NCI-H146 treated with DMSO at 0.1 percent for 48 hours (cell line): ENCODE data around the gene OPALIN.

Experiments
- DNase-seq: peaks from one replicate; lab custom pipeline; 2025; ENCODE audit not compliant: unreplicated experiment; lab: John Stamatoyannopoulos, UW

Gene OPALIN

GRCh38 chr10:96374639-96374984 is 15.8 kb upstream of the OPALIN start:
- DNase-seq: no peak

DNA sequence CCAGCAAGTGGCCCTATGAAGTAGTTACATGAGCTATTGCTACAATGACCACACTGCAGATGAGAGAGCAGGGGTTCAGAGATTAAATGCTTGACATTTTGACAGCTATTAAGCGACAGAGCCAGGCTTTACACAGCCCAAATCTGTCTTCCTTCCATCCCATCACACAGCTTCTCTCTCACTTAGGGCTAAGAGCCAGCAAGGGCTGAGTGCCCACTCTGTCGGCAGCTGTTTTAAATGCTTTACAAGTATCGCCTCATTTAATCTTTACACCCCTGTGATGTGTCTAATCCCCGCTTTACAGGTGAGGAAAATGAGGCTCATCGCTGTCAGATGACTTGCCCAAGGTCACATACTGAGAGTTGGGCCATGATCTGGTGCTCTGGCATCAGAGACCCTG is 15.2 kb upstream of the OPALIN start:
- DNase-seq: no peak

DNA sequence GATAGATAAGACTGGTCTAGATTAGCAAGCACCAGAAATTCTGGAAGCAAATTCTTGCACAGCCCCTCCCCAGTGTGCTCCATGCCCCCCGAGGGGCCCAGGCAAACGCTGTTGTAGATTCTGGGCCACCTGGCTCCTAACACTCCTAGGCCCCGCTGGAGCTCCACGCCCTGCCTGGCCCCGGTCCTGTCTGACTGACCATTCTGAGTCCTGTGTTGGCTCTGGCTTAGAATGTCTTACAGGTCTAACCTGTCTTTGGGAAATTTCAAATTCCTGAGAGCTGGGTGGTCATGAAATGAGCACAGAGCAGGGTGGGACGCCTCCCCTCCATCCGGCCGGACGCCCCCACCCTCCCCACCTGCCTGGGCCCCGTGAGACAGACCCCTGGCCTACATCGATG is 12.6 kb upstream of the OPALIN start:
- no peak for DNase-seq

- peak; percentile 4 for DNase-seq
Measured at GRCh38 chr10:96370584-96371157, 11.9 kb upstream of the OPALIN start.

- no peak for DNase-seq
Measured at GRCh38 chr10:96369890-96370583, 11.2 kb upstream of the OPALIN start.

DNA sequence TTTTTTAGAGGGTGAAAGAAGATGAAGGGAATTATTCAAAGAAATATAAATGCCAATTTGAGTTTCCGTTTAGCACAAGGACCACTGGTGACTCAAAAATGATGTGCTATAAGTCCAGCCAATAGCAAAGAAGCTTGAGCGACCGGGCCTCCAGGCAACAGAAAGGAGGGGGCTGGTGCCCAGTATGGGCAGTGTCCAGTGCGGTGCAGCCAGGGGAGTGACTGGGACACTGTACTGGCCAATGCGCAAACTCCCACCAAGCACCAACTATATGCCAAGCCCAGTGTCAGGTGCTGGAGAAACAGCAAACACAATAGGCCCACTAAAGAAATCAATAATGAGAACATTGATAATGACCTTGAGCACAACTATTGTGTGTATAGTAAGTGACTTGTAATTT is 10.2 kb upstream of the OPALIN start:
- DNase-seq: no peak

GRCh38 chr10:96367470-96367869 is 8.7 kb upstream of the OPALIN start:
- DNase-seq: no peak

DNA sequence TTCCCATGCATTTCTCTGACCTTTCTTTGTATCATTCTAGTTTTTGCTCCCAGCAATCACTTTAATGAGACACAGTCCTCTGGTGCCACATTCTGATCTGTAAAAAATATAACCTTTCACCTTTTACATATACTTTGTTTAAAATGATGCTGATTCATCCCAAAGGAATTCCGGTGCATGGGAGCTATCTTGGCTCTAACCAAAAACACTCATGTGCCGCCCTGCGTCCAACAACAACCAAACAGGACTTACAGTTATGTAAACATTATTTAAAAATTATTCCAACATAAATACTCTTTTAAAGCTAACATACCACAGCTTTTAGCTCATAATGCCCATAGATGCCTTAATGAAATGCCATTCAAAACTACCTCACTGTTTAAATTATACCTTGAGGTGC is 7.7 kb upstream of the OPALIN start:
- DNase-seq: no peak

- DNase-seq: no peak
Measured at GRCh38 chr10:96365571-96365970, 6.8 kb upstream of the OPALIN start.

DNA sequence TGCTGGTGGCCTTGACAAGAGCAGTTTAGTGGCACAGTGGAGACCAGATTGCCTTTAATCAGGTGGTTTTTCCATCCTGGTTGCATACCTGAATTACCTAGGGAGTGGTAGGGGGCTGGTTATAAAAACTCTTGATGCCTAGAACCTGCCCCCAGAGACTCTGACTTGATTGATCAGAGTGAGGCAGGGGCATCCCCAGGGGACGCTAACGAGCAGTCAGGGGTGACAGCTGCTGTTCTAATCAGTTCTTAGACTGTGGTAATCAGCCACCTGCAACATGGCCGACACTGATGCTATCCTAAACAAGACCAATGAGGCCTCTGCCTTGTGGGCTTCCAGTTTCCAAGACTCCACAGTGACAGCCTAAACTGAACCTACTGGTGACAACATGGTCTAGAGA is 2.0 kb upstream of the OPALIN start:
- no peak for DNase-seq

- no peak for DNase-seq
Measured at GRCh38 chr10:96360331-96360730, 1.5 kb upstream of the OPALIN start.

DNA sequence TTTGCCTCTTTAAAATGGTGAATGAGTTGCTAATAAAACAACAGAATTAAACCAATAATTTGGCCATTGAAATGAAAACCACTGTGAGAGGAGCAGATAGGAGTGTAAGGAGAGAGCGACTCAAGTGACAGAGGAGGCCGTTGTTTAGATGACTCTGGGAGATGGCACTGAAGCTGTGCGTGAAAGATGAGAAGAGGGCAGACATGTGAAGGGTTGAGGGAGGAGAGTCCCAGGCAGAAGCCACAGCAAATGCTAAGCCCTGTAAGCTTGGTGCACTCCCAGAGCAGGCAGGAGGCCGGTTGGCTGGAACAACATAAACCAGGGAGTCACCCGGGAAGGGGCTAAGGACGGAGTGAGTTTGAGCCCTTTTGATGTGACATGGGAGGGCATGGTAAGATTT is 814 bp upstream of the OPALIN start:
- DNase-seq: no peak

DNA sequence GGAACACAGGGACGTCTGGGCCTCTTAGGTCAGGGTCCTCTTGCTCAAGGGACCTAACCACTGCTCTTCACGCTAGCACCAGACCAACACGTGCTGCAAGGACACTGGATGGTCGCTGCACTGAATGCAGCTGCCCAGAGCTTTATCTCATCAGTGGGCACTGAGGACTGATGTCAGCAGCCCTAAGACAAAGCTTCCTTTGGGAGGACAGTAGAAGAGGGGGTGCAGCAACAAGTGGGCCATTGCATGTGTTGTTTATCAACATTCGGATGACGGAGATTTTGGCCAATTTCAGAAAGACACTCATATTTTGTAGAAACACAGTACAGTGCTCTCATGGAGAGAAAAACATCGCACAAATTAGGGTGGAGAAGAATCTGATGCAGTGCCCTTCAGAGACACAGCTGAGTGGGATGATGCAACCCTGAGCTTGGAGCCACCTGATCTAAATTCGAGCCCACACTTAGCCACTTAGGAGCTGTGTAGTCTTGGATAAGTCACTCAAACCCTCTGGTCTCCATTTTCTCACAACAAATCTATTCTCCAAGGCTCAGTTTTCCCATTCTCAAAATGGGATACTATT is 1.7 kb downstream of the OPALIN start:
- no peak for DNase-seq

- no peak for DNase-seq
Measured at GRCh38 chr10:96352582-96352981, 6.2 kb downstream of the OPALIN start.

- DNase-seq: no peak
Measured at GRCh38 chr10:96352027-96352426, 6.8 kb downstream of the OPALIN start.

- DNase-seq: no peak
Measured at GRCh38 chr10:96346295-96346694, 12.5 kb downstream of the OPALIN start.

- no peak for DNase-seq
Measured at GRCh38 chr10:96345222-96345621, 13.6 kb downstream of the OPALIN start.

GRCh38 chr10:96344178-96344577 is 14.6 kb downstream of the OPALIN start:
- no peak for DNase-seq

- DNase-seq: no peak
Measured at GRCh38 chr10:96342402-96342801, 16.4 kb downstream of the OPALIN start.

DNA sequence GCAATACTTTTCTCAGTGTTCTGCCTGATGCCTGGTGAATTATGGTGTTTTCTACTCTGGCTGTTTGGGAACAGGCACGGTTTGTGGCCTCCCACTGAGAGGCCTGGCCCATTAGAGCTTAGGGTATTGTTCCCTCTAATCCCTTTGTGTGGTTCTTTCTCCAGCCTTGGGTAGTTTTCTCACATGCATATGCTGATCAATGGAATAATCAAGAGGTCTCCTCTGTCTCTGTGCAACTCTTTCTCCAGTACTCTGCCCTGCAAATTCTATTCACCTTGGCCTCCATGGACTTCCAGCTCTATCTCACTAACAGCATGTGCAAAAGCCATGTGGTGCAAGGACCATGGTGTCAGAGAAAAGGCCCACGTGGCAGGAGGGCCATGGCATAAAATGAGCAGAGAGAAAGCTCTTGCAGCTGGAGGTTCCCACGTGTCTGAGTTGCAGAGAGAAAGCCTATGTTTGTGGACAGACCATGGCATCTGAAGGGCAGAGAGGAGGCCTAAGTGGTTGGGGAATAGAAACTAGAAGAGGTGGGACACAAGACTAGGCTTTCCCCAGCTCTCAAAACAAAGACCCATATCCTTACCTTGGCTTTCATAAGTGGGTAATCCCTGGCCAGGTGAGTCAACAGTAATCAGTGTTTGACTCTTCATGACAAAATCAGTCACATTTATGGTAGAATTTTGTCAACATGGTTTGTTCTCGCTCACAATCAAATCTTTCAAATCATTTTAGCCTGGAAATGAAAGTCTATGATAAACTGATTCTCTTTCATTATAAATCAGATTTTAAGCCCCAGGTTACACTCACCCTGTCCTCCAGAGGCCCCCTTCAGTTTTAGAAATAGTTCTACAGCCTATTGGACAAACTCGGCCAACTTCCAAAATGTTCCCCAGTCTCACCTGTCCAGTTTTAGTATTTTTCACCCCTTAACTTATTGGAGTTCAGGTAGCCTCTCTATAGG is 17.3 kb downstream of the OPALIN start:
- DNase-seq: no peak
